Hepatocyte (in vitro differentiated cells): ENCODE results near the gene SPINT2.

Experiments
- CTCF ChIP-seq: fragments of 200-600 bp; sonication (generic); IDR thresholded peaks from 2 replicates; pipeline ENCODE4 v1.5.1; 2016; ENCODE audit warnings: antibody characterized with exemption, mild to moderate bottlenecking; ENCODE audit not compliant: poor library complexity
- EZH2phosphoT487 ChIP-seq: fragments of 200-600 bp; sonication (generic); IDR thresholded peaks from one replicate; pipeline ENCODE4 v1.6.1; 2018; ENCODE audit warnings: antibody characterized with exemption, mild to moderate bottlenecking, low read depth, moderate library complexity; ENCODE audit not compliant: unreplicated experiment, severe bottlenecking

GRCh38 chr19:38303517-38304351 lies 39.4 kb downstream of the SPINT2 start, which contains the start of gene C19orf33:
- no peak for TF ChIP-seq EZH2phosphoT487
- TF ChIP-seq CTCF: no peak
